HG03025 (cell line): ENCODE results near the gene CCHCR1.

Experiments
- ATAC-seq: cut with Tn5 transposase; IDR thresholded peaks from one replicate; pipeline ENCODE4 v1.9.1; 2021; ENCODE audit warnings: mild to moderate bottlenecking, moderate library complexity; ENCODE audit not compliant: unreplicated experiment, low FRiP score

Gene CCHCR1

GRCh38 chr6:31135710-31136109 is 21.9 kb downstream of the CCHCR1 start:
- ATAC-seq = no peak

- ATAC-seq = no peak
Observed at GRCh38 chr6:31132806-31133205, 24.8 kb downstream of the CCHCR1 start.

GRCh38 chr6:31131595-31131994 is 26.0 kb downstream of the CCHCR1 start:
- ATAC-seq = no peak

GRCh38 chr6:31130751-31131150 is 26.9 kb downstream of the CCHCR1 start:
- no peak for ATAC-seq

- ATAC-seq = no peak
Observed at GRCh38 chr6:31129130-31129529, 28.5 kb downstream of the CCHCR1 start.

- no peak for ATAC-seq
Observed at GRCh38 chr6:31128093-31128676, 29.4 kb downstream of the CCHCR1 start.

GRCh38 chr6:31126396-31127175 is 31.0 kb downstream of the CCHCR1 start:
- no peak for ATAC-seq

- no peak for ATAC-seq
Observed at GRCh38 chr6:31125586-31126363, 31.8 kb downstream of the CCHCR1 start.

GRCh38 chr6:31125162-31125561 is 32.4 kb downstream of the CCHCR1 start:
- no peak for ATAC-seq

GRCh38 chr6:31122791-31123706 is 34.6 kb downstream of the CCHCR1 start:
- no peak for ATAC-seq

- no peak for ATAC-seq
Observed at GRCh38 chr6:31121131-31121790, 36.3 kb downstream of the CCHCR1 start.

GRCh38 chr6:31120151-31120915 is 37.3 kb downstream of the CCHCR1 start, which contains the start of gene CDSN:
TSS of gene CDSN (minus strand) at chr6:31120446. CDS start at chr6:31120419, 27 bp downstream.
- no peak for ATAC-seq

- no peak for ATAC-seq
Observed at GRCh38 chr6:31118178-31118577, 39.4 kb downstream of the CCHCR1 start.

GRCh38 chr6:31116661-31117385 is 40.8 kb downstream of the CCHCR1 start:
- ATAC-seq = no peak

- ATAC-seq = no peak
Observed at GRCh38 chr6:31115941-31116560, 41.6 kb downstream of the CCHCR1 start.

GRCh38 chr6:31114970-31115849 is 42.4 kb downstream of the CCHCR1 start:
- no peak for ATAC-seq

- ATAC-seq = no peak
Observed at GRCh38 chr6:31114541-31114878, 43.1 kb downstream of the CCHCR1 start, which contains the start of gene PSORS1C1. TSS of gene PSORS1C1 (plus strand) at chr6:31114800. CDS start at chr6:31129633, 14,833 bp downstream.
